Sigmoid colon (tissue), 4 donors: ENCODE data around the gene COL4A1.
"Not testable (repeated sequence)": the region's sequence is repeated elsewhere in the genome, so short reads cannot be mapped to it uniquely, and the experiment has no call there.

Experiments
- CTCF ChIP-seq, 4 experiments: fragments of 450-650 bp in 3 of 4; fragments of 200-600 bp in 1 of 4; IDR thresholded peaks; one replicate each; pipeline ENCODE4 v1.5.1; 2016 to 2019; ENCODE audit warnings: antibody characterized with exemption in 4 of 4, mild to moderate bottlenecking in 3 of 4, moderate library complexity in 2 of 4
- EP300 ChIP-seq, 4 donors: sonication (generic); formaldehyde crosslinking; IDR thresholded peaks; one replicate each; pipeline ENCODE4 v1.6.1; 2017; ENCODE audit warnings: antibody characterized with exemption in 4 of 4
- POLR2A ChIP-seq, 2 donors: fragments of 450-650 bp; IDR thresholded peaks; one replicate each; pipeline ENCODE4 v1.6.1; 2016; ENCODE audit warnings: antibody characterized with exemption in 2 of 2, mild to moderate bottlenecking in 2 of 2, moderate library complexity in 2 of 2
- POLR2AphosphoS5 ChIP-seq, 4 donors: sonication (generic); formaldehyde crosslinking; IDR thresholded peaks; one replicate each; pipeline ENCODE4 v1.6.1; 2017; ENCODE audit warnings: antibody characterized with exemption in 4 of 4

- TF ChIP-seq CTCF, POLR2A, EP300, POLR2AphosphoS5 (IDR thresholded peaks at IDR 0.05): not testable (repeated sequence)
These were observed 14.6 kb upstream of the COL4A1 start for GRCh38 chr13:110321573-110321972.
